GM21423 (cell line): Measurements from ENCODE around the gene PCBP3.
"Not testable (repeated sequence)": the region's sequence is repeated elsewhere in the genome, so short reads cannot be mapped to it uniquely, and the experiment has no call there.

ENCODE experiments used
- ATAC-seq: cut with Tn5 transposase; IDR thresholded peaks from one replicate; pipeline ENCODE4 v1.9.1; 2021; ENCODE audit warnings: mild to moderate bottlenecking, moderate library complexity; ENCODE audit not compliant: unreplicated experiment

PCBP3 gene

GRCh38 chr21:45669382-45669781 lies 25.9 kb downstream of the PCBP3 start:
- no peak for ATAC-seq

DNA sequence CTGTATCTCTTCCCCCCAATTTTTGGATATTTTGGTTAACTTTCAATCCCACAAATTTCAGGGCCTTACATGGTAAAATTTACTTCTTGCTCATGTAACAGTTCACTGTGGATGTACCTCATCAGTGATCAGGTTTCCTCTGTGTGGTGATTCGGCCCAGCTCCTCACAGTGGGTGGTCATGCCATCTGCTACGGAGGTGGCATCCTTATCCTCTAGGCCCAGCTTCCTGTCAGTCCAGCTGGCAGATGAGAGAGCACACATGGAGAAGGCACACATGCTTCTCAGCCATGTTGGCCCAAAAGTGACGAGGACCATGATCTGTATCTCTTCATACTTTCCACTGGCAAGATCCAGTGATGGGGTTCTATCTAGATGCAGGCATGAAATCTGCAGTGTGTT lies 27.2 kb downstream of the PCBP3 start:
- ATAC-seq: no peak

GRCh38 chr21:45678790-45679189 lies 35.3 kb downstream of the PCBP3 start:
- not testable (repeated sequence) for ATAC-seq

GRCh38 chr21:45680215-45680614 lies 36.7 kb downstream of the PCBP3 start:
- ATAC-seq: no peak

DNA sequence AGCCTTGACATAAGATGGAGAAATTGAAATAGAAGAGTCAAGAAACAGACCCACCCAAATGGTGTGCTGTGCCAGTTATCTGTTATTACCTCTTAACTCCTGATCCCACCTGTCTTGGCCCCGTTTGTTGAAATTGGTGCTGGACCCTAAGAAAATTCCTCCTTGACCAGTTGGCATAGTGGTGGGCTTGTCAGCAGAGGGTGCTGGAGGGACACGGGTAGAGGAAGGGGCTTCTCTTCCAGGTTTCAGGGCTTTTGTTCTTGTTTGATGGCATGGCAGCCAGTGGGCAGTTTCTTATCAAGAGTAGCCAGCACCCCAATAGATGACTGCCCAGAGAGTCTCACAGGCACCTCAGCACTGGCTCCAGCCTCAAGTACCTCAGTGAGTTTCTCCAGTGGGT lies 51.6 kb downstream of the PCBP3 start:
- no peak for ATAC-seq

DNA sequence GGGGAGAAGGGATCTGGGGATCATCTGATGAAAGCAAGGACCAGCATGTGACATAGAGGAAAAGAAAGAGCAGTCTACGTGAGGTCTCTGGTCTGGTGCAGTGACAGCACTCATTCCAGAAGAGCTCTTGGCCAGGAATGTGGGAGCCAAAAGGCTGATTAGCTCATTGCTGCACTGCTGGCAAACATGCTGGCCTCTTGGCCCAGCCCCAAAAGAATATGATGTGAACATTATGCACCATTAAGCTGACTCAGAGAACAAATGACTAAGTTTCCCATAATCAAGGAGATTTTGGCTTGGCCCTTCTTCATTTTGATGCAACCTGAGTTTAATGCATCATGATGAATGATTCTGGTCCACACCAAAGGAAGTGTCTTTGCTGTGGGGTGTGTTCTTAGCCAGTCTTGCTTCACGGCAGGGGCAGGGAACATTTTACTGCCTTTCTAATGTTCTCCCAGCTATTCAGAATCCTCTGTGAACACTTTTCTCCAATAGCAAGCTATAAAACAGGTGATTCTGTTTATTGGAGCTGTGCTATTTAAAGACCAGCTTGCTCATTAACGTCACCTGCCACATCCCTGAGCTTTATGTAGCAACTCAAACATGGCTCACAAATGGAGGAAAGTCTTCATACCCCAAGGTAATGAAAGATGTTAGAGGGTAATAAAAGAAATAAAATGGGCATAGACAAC lies 55.1 kb downstream of the PCBP3 start:
- ATAC-seq: no peak

DNA sequence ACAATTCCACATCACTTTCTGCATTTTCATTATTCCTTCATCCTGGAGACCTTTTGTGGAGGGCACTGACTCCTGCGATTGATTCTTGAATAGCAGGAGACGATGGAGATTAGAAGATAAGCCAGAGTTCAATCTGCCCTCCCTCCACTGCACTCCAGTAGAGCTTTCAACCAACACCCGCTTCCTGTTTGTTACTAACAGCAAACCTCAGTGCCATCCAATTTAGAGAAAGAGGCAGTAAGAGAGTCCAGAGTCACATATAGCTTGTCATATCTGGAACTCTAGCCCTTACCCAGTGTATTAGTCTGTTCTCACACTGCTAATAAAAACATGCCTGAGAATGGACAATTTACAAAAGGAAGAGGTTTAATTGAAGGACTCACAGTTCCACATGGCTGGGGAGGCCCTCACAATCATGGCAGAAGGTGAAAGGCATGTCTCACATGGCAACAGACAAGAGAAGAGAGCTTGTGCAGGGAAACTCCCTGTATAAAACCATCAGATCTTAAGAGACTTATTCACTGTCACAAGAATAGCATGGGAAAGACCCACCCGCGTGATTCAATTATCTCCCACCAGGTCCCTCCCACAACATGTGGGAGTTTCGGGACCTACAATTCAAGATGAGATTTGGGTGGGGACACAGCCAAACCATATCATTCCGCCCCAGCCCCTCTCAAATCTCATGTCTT lies 55.9 kb downstream of the PCBP3 start:
- ATAC-seq: no peak

DNA sequence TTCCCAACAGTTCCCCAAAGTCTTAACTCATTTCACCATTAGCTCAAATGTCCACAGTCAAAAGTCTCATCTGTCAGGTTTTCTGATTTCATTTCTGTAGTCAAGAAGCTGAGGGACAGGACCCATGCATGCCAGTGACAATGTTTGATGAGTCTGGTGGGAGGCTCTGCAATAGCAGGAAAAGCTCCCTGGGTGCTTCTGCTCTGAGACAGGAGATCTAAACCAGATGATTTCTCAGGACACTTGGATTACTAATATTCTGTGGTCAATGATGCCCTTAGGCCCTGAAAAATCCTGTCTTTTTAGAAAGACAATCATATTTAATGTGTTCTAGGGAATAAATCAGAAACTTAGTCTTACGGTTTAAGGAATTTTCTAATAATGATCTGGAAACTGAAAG lies 56.4 kb downstream of the PCBP3 start:
- no peak for ATAC-seq

DNA sequence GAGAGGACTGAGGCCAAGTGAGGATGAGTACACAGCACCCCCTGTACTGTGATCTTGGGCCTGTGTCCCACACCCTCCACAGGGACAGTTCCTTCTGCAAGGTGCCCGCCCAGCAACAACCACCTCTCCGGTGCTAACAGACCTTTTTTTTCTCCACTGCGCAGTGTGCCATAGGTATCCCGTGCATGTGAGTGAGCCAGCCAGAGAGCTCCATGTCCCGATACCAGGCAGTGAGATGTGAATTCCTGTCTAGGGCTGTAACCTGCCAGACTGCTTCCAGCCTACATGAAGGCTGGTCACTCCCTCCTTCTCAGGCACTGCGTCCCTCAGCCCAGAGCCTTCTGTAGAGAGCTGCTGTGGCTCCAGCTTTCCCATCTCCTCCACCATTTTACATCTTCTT lies 56.9 kb downstream of the PCBP3 start:
- ATAC-seq: no peak

GRCh38 chr21:45704311-45705108 lies 61.0 kb downstream of the PCBP3 start:
- no peak for ATAC-seq

DNA sequence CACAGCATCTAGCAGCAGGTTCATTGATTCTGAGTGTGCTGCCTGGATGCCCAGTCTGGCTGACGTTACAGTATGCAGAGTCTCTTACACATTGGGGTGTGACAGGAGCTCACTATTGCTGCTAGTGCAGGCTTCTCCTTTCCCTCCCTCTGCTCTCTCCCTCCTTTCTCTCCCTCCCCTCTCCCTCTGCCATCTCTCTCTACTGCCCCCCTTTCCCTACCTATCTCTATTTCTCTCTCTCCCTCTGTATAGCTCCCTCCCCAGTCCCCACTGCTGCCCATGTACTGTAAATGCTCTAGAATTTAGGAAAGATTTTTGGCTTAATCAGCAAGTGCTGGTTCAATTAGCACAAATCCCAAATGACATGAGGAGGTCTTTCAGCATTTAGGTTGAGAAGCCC lies 62.8 kb downstream of the PCBP3 start:
- no peak for ATAC-seq

DNA sequence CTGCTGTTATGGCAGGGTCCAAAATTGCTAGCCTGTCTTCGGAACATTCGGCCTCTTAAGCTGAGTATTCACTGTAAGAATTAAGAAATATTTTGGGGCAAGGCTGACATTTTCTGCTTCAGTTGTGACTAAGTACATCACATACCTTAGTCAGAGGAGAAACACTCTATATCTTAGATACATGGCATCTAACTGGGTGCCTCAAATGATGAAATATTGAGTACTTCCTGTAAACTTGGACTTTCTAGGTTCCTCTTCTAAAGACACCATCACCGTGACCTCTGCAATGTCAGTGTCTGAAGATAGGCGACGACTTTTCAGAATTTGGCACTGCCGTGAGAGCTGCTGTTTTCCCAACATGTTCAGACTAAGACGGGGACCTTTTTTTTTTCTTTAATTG lies 65.6 kb downstream of the PCBP3 start:
- no peak for ATAC-seq

DNA sequence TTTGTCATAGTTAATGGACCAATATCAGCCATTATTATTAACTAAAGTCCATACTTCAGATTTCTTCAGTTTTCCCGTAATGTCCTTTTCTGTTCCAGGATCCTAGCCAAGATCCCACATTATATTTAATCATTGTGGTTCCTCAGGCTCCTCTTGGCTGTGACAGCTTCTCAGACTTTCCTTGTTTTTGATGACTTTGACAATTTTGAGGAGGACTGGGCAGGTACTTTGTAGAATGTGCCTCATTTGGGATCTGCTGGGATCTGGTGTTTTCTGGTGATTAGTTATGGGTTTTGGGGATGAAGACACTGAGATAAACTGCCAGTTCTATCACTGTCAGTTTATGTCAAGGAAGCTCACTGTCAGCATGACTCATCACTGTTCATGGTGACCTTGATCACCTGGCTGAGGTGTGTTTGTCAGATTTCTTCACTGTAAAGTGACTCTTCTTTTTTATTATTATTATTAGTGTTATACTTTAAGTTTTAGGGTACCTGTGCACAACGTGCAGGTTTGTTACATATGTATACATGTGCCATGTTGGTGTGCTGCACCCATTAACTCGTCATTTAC lies 66.3 kb downstream of the PCBP3 start:
- ATAC-seq: no peak

DNA sequence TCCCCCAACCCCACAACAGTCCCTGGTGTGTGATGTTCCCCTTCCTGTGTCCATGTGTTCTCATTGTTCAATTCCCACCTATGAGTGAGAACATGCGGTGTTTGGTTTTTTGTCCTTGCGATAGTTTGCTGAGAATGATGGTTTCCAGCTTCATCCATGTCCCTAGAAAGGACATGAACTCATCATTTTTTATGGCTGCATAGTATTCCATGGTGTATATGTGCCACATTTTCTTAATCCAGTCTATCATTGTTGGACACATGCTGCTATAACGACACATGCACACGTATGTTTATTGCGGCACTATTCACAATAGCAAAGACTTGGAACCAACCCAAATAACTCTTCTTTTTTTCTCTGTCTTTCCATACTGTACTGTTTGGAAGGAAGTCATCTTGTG lies 66.8 kb downstream of the PCBP3 start:
- ATAC-seq: not testable (repeated sequence)

DNA sequence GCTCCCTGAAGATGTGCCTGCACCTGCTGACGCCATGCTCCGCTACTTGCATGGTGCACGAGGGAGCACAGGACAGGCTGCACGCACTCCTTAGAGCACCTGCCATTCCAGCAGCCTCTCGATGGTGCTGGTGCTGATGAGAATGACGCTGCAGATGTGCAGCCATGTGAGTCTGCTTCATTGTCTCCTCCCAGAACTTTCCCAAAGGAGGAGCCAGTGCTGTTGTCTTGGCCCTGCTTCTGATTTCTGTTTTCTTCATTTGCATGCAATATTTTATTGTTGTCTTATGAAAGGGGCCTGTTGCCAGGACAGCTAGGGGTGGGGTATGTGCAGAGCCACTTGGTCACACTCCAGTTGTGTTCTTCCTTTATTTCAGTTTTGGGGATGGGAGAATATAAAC lies 70.1 kb downstream of the PCBP3 start:
- ATAC-seq: no peak

GRCh38 chr21:45715441-45715840 lies 71.9 kb downstream of the PCBP3 start:
- ATAC-seq: no peak

DNA sequence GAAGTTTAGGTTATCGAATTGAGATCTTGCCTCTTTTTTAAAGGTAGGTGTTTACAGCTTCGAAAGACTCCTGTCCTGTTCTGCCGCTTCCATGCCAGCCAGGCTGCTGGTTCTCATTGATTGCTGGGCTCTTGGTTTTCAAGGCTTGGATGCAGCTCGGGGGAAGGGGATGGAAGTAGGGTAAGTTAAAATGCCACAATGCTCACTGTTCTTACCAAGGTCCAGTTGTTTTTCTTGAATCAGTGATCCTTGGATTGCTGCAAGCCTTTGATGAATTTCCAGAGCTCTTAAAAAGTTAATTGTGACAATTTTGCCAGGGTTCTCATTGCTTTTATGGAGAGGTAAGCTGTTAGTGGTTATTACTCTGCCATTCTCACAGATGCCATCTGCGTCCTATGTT lies 74.9 kb downstream of the PCBP3 start:
- no peak for ATAC-seq

DNA sequence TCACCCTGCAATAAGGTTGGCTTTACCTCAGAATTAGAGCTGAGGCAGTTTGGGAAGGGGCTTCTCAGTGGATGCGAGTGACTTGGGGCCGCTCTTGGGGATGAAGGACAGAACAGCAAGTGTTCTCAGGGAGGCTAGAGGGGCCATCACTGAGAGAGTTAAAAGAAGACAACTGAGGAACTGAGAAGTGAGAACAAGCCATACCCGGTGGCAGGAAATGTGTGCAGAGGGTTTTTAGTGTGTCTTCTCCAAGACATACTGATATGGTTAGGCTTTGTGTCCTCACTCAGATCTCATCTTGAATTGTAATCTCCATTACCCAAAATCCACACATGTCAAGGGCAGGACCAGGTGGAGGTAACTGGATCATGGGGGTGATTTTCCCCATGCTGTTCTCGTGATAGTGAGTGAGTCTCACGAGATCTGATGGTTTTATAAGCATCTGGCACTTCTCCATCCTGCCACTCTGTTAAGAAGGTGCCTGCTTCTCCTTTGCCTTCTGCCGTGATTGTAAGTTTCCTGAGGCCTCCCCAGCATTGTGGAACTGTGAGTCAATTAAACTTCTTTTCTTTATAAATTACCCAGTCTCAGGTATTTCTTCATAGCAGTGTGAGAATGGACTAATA lies 75.8 kb downstream of the PCBP3 start:
- no peak for ATAC-seq

DNA sequence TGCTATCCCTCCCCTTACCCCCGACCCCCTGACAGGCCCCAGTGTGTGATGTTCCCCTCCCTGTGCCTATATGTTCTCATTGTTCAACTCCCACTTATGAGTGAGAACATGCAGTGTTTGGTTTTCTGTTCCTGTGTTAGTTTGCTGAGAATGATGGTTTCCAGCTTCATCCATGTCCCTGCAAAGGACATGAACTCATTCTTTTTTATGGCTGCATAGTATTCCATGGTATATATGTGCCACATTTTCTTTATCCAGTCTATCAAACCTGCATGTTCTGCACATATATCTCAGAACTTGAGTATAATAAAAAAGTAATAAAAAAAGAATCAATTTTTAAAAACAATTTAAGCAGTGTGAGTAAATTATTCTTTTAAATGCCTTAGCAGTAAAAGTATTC lies 76.7 kb downstream of the PCBP3 start:
- not testable (repeated sequence) for ATAC-seq

DNA sequence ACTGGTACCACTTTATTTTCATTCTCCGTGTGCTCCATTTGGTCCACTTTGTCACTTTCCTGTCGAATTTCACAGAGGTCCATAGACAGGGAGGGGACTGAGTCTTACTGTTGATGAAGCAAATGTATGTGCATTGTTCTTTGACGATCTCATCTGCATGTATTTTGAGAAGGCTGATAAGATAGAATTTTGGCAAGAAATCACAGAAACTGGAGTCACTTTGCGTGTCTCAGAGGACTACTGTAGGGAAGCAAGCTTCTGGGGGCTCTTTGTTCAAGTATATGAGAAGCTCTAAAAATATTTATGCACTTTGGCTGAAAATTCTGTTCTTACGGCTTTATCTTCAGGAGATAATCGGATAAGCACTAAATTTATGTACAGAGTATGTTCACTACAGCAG lies 78.1 kb downstream of the PCBP3 start:
- no peak for ATAC-seq
